ENCODE measurements around the gene UACA. TPM values are rescaled to one million over a fixed set of nuclear protein-coding genes. Genes with fewer than 3 reads are reported as not detected.
"Not testable (repeated sequence)": the region's sequence is repeated elsewhere in the genome, so short reads cannot be mapped to it uniquely, and the experiment has no call there.

Gene UACA
- total RNA-seq, 2 donors from 2014 or later = 2.5 to 3.6 TPM

DNA sequence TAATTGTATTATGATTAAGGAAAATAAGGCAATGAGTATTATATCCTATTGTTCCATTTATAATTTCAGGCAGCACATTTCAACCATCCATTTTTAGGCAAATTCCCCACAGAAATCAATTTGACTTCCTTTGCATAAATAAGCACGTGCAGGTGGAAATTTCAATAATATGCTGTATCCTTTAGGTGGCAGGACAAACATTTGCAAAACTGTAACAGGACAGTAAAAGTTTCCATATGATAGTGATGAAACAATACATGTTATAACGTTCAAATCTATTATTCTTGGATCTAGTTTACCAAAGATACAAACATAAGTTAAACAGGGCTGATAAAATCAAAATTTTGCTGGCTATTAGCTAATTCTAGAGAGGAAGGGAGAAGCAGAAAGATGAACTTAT is 8.5 kb downstream of the UACA start:
- no peaks in the 10 kb centered on the region for H3K4me1 Mint-ChIP-seq (ENCODE audit: low read depth in 2 of 2)
- no peak overlapping the region for H3K27ac Mint-ChIP-seq
- no peak for ATAC-seq
- no peaks in the 10 kb centered on the region for H3K9me3 Mint-ChIP-seq
- peaks cover 13 to 28% of the 10 kb centered on the region in 2 donors for H3K27me3 Mint-ChIP-seq
- no peak for DNase-seq (ENCODE audit: low spot score)
- H3K36me3 Mint-ChIP-seq = no peaks in the 10 kb centered on the region
- no peak overlapping the region for H3K4me3 Mint-ChIP-seq

DNA sequence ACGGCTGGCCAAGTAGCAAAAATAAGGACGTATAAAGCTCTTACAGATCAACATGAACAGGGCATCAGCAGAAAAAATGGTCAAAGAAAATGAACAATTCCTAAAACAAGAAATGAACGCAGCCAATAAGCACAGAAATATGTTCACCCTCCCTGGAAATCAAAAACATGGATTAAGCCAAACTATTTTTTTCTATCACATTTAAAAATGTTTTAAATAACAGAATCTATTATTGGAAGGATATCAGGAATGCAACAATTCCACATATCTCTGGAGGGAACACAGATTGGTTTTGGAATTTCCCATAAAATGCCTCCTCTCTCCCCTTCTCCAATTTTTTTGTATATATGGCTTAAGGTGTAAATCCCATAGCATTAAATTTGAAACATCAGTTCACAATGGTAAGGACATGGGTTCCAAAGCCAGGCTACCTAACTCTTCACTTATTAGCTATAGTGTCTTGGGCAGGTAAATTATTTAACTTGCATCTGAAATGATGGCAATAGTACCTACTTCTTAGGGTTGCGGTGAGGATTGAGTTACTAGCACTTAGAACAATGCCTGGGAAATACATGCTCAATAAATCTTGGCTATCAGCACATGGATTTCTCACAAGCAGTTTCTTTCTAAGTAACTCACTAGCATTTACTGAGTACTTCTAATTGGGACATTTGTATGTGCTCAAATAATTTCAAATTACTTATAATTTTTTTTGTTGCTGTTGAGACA is 10.1 kb downstream of the UACA start:
- ATAC-seq (no peak), DNase-seq (ENCODE audit: low spot score) (no peak)
- no peaks in the 10 kb centered on the region for H3K36me3 Mint-ChIP-seq
- H3K9me3 Mint-ChIP-seq = no peaks in the 10 kb centered on the region
- H3K4me1 Mint-ChIP-seq (ENCODE audit: low read depth in 2 of 2) = no peaks in the 10 kb centered on the region
- H3K27ac Mint-ChIP-seq = no peak overlapping the region
- peaks cover 13 to 29% of the 10 kb centered on the region in 2 donors for H3K27me3 Mint-ChIP-seq
- no peak overlapping the region for H3K4me3 Mint-ChIP-seq

DNA sequence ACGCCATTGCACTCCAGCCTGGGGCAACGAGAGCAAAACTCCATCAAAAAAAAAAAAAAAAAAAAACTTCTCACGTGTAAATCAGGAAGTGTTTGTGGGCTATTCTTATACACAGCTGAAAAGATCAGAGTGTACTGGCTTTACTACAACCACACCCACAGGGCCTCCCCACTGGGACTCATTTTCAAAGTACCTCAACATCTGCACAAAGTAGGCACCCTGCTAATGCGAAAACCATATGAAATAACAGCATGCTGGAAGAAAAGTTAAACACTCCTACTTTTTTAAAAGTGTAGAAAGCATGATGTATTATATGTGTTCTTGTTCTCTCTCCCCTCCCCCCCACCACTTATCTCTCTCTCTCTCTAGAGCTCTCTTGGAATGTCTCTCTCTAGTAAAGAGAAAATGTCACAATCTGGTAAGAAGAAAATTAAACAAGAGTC is 11.1 kb downstream of the UACA start:
- DNase-seq (ENCODE audit: low spot score) (no peak), ATAC-seq (no peak)

DNA sequence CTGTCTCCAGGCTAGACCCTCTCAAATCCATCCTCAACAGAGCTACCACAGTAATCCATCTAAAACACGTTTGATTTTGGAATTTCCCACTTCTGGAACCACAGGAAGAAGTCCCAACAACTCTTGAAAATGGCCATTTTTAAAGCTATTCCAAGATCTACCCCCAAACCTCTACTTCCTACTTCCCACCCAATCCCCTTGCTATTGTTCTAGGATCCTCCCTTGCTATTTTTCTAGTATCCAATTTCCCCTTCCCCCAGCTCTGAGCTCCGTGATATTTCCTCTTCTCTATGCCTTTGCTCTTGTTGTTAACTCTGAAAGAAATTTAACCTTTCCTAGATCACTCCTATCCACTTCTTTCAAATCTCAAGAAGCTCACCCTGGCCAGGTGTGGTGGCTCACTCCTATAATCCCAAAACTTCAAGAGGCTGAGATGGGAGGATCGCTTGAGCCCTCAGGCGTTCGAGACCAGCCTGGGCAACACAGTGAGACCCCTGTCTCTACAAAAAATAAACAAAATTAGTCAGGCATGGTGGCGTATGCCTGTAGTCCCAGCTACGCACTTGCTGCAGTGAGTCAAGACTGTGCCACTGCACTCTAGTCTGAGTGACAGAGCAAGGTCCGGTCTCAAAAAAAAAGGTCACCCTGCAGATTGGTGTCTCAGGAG is 13.0 kb downstream of the UACA start:
- ATAC-seq (no peak), DNase-seq (ENCODE audit: low spot score) (no peak)
- Mint-ChIP-seq H3K27me3 (peaks cover 8 to 18% of the 10 kb centered on the region in 2 donors), H3K27ac (no peak overlapping the region), H3K36me3 (no peaks in the 10 kb centered on the region), H3K4me1 (ENCODE audit: low read depth in 2 of 2) (no peaks in the 10 kb centered on the region), H3K9me3 (no peaks in the 10 kb centered on the region), H3K4me3 (no peak overlapping the region)

More for the DNA sequence above, 11.1 kb downstream of the UACA start:
- Mint-ChIP-seq H3K4me3 (no peak overlapping the region), H3K27ac (no peak overlapping the region), H3K36me3 (no peaks in the 10 kb centered on the region), H3K9me3 (no peaks in the 10 kb centered on the region), H3K27me3 (peaks cover 6 to 20% of the 10 kb centered on the region in 2 donors), H3K4me1 (ENCODE audit: low read depth in 2 of 2) (no peaks in the 10 kb centered on the region)

DNA sequence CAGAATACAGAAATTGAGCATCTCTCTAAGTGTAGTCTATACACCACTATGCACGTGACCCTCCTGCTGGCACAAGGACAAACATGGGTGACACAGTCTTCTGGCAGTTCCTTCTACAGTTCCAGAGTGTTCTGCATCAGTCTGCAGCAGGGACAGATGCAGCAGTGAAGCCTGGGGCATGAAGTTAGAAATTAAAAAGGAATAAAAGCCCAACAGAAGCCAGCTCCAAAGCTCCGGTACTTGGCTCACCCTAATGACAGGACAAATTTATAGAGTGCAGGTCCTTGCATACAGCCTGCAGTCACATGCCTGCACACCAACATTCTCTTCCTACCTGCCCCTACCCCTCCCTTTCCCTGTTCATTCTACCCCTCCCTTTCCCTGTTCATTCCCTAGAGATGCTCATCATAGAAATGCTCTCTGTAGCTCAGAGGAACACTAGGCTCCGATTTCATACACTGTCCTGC is 15.0 kb downstream of the UACA start:
- DNase-seq (ENCODE audit: low spot score) (no peak), ATAC-seq (no peak)
- Mint-ChIP-seq H3K4me1 (ENCODE audit: low read depth in 2 of 2) (no peaks in the 10 kb centered on the region), H3K9me3 (no peaks in the 10 kb centered on the region), H3K27me3 (peaks cover 5 to 18% of the 10 kb centered on the region in 2 donors), H3K36me3 (no peaks in the 10 kb centered on the region), H3K4me3 (no peak overlapping the region), H3K27ac (no peak overlapping the region)

DNA sequence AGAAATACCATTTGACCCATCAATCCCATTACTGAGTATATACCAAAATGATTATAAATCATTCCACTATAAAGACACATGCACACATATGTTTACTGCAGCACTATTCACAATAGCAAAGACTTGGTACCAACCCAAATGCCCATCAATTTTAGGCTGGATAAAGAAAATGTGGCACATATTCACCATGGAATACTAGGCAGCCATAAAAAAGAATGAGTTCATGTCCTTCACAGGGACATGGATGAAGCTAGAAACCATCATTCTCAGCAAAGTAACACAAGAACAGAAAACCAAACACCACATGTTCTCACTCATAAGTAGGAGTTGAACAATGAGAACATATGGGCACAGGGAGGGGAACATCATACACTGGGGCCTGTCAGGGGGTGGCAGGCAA is 16.8 kb downstream of the UACA start:
- not testable (repeated sequence) for H3K4me1 Mint-ChIP-seq (ENCODE audit: low read depth in 2 of 2); H3K9me3 Mint-ChIP-seq; DNase-seq (ENCODE audit: low spot score); H3K36me3 Mint-ChIP-seq; H3K27ac Mint-ChIP-seq; ATAC-seq; H3K4me3 Mint-ChIP-seq
- H3K27me3 Mint-ChIP-seq = peaks cover 5 to 18% of the 10 kb centered on the region in 2 donors

DNA sequence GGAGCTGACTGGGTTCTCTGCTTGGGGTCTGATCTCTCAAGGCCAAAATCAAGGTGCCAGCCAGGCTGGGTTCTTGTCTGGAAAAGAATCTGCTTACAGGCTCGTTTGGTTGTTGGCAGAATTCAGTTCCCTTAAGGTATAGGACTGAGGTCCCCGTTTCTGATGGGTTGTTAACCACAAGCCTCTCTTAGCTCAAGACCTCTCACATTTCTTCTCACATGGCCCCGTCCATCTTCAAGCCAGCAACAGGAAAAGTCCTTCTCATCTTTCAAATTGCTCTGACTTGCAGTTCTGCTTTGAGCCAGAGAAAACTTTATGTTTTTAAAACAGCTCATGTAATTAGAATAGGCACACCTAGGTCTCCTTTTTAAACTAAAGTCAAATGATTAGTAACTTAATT is 20.4 kb downstream of the UACA start:
- no peak overlapping the region for H3K4me3 Mint-ChIP-seq
- no peak overlapping the region for H3K27ac Mint-ChIP-seq
- ATAC-seq = no peak
- H3K9me3 Mint-ChIP-seq = no peaks in the 10 kb centered on the region
- no peak for DNase-seq (ENCODE audit: low spot score)
- H3K27me3 Mint-ChIP-seq = peaks cover 5 to 10% of the 10 kb centered on the region in 2 donors
- H3K36me3 Mint-ChIP-seq = no peaks in the 10 kb centered on the region
- H3K4me1 Mint-ChIP-seq (ENCODE audit: low read depth in 2 of 2) = peaks cover 0 to 6% of the 10 kb centered on the region in 2 donors

DNA sequence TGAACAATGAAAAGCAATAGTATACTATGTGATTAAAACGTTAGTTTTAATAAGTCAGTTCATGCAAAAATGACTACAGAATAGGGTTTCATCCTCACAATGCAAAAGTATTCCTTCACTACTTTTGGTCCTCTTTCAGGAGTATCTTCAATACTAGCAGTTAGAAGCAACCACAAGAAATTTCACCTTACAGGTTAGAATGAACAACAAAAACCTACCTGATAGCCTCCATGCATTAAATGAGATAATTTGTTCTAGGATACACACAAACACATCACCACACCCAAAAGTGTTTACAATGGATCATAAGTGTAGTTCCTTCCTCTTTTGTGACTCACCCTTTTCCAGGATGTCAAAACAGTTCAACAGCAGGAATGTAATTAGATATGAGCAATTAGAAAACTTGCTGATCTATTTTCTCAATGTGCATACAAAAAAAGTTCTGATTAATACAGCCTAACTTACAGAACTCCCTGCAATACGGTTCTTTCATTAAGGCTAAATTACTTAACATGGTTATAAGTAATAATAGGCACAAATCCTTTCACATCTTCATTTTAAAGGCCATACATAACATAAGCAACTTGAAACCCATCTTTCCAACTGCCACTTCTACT is 21.6 kb downstream of the UACA start:
- Mint-ChIP-seq H3K36me3 (no peaks in the 10 kb centered on the region), H3K9me3 (no peaks in the 10 kb centered on the region)

DNA sequence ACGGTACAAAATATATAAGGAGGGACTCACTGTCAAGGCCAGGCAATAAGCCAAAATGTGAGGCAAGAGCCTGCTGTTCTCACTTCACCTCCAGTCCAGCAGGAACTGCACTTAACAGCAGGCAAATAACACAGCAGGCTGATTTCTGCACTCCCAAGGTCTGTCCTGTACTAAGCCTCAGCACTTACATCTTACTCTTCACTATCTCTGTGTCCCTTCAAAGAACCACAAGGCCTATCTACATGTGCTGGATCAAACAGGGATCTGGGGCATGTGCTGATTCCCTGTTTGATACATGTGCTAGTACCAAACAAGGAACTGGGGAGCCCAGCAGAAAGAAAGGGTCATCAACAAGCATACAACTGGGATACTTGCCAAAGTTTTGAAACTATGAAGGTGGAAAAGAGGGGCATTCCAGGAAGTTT is 22.2 kb downstream of the UACA start:
- no peak overlapping the region for H3K27ac Mint-ChIP-seq
- ATAC-seq = no peak
- no peaks in the 10 kb centered on the region for H3K9me3 Mint-ChIP-seq
- DNase-seq (ENCODE audit: low spot score) = no peak
- no peak overlapping the region for H3K4me3 Mint-ChIP-seq
- H3K36me3 Mint-ChIP-seq = no peaks in the 10 kb centered on the region
- H3K27me3 Mint-ChIP-seq = peaks cover 3 to 4% of the 10 kb centered on the region in 2 donors
- peaks cover 0 to 6% of the 10 kb centered on the region in 2 donors for H3K4me1 Mint-ChIP-seq (ENCODE audit: low read depth in 2 of 2)

More for the DNA sequence above, 21.6 kb downstream of the UACA start:
- Mint-ChIP-seq H3K4me1 (ENCODE audit: low read depth in 2 of 2) (peaks cover 0 to 6% of the 10 kb centered on the region in 2 donors), H3K27me3 (peaks cover 5 to 10% of the 10 kb centered on the region in 2 donors), H3K4me3 (no peak overlapping the region), H3K27ac (no peak overlapping the region)
- ATAC-seq = no peak
- DNase-seq (ENCODE audit: low spot score) = no peak

DNA sequence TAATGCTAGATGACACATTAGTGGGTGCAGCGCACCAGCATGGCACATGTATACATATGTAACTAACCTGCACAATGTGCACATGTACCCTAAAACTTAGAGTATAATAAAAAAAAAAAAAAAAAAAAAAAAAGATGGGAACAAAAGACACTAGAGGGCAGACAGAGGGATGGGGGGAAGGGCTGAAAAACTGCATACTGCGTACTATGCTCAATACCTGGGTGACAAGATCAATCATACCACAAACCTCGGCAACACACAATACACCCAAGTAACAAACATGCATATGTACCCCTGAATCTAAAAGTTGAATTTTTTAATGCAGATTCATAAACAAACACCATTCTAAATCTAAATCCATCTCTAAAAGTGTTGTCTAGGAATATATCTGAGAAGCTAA is 28.3 kb downstream of the UACA start:
- not testable (repeated sequence) for DNase-seq (ENCODE audit: low spot score); H3K27ac Mint-ChIP-seq; H3K36me3 Mint-ChIP-seq; H3K9me3 Mint-ChIP-seq; H3K4me3 Mint-ChIP-seq; ATAC-seq; H3K27me3 Mint-ChIP-seq; H3K4me1 Mint-ChIP-seq (ENCODE audit: low read depth in 2 of 2)

DNA sequence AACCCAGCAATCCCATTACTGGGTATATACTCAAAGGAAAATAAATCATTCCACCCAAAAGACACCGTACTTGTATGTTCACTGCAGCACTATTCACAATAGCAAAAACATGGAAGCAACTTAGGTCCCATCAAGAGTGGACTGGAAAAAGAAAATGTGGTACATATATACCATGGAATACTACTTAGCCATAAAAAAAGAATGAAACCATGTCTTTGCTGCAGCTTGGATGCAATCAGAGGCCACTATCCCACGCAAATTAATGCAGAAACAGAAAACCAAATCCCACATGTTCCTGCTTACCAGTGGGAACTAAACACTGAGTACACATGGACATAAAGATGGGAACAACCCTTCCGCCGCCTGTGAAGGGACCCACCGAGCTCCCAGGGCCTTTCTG is 34.2 kb downstream of the UACA start:
- no peaks in the 10 kb centered on the region for H3K4me1 Mint-ChIP-seq (ENCODE audit: low read depth in 2 of 2)
- no peaks in the 10 kb centered on the region for H3K36me3 Mint-ChIP-seq
- ATAC-seq = no peak
- peaks cover 7 to 11% of the 10 kb centered on the region in 2 donors for H3K27me3 Mint-ChIP-seq
- H3K27ac Mint-ChIP-seq = no peak overlapping the region
- no peak for DNase-seq (ENCODE audit: low spot score)
- H3K9me3 Mint-ChIP-seq = no peaks in the 10 kb centered on the region
- H3K4me3 Mint-ChIP-seq = no peak overlapping the region

DNA sequence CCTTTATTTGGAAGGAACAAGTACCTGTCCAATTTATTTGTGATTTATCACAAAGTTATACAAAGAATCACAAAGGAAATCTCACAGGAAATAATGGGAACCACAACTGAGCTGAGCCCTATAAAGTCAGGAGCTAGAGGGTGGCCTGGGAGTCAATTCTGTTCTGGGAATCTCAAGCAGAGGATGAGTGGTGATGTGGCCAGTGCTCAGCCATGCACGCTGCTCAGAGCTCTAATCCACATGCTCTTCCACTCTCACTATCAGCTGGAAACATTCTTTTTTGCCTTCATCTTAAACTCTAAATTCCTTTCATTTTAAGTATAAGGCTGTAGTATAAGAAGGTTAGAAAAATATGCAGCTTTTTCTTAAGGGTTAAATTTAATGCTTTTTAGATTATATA is 36.6 kb downstream of the UACA start:
- ATAC-seq (no peak), DNase-seq (ENCODE audit: low spot score) (no peak)
- Mint-ChIP-seq H3K27me3 (peaks cover 14% of the 10 kb centered on the region in 2 donors), H3K9me3 (no peaks in the 10 kb centered on the region), H3K27ac (no peak overlapping the region), H3K4me3 (no peak overlapping the region), H3K36me3 (no peaks in the 10 kb centered on the region), H3K4me1 (ENCODE audit: low read depth in 2 of 2) (no peaks in the 10 kb centered on the region)

DNA sequence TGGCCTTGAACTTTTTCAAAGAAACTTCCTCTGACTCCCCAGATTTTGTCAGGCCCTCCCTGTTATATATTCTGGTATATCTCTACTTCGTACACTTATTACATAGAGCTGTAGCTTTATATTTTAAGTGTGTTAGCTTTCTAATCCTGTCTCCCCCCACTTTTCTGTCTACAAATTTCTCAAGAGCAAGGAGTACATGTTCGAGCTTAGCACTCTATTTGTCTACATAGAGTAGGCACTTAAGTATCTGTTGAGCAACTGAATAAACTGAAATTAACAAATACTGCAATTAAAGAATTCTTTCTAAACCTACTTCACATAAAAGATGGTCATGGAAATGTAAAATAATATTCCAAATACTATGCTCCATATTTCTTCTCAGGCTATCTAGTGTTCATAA is 39.4 kb downstream of the UACA start:
- H3K27ac Mint-ChIP-seq = no peak overlapping the region
- H3K4me3 Mint-ChIP-seq = no peak overlapping the region
- DNase-seq (ENCODE audit: low spot score) = no peak
- no peak for ATAC-seq
- peaks cover 12 to 14% of the 10 kb centered on the region in 2 donors for H3K27me3 Mint-ChIP-seq
- H3K36me3 Mint-ChIP-seq = no peaks in the 10 kb centered on the region
- H3K4me1 Mint-ChIP-seq (ENCODE audit: low read depth in 2 of 2) = no peaks in the 10 kb centered on the region
- no peaks in the 10 kb centered on the region for H3K9me3 Mint-ChIP-seq

DNA sequence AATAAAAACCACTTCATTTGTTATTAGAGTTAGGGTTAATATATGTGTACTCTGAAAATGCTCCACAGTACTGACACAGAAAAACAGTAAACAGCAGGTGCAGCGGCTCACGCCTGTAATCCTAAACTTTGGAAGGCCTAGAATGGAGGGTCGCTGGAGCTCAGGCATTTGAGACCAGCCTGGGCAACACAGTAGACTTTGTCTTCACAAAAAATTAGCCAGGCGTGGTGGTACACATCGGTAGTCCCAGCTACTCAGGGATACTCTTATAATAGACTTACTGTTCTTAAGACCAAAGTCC is 40.3 kb downstream of the UACA start:
- no peak for ATAC-seq
- Mint-ChIP-seq H3K36me3 (no peaks in the 10 kb centered on the region), H3K27me3 (peaks cover 12 to 14% of the 10 kb centered on the region in 2 donors), H3K9me3 (no peaks in the 10 kb centered on the region), H3K27ac (no peak overlapping the region), H3K4me1 (ENCODE audit: low read depth in 2 of 2) (no peaks in the 10 kb centered on the region), H3K4me3 (no peak overlapping the region)
- DNase-seq (ENCODE audit: low spot score) = no peak
